Activated CD8-positive, alpha-beta memory T cell treated with anti-CD3 and anti-CD28 coated beads for 4 hours (primary cell): ENCODE measurements around the gene ERC1.
"Not testable (repeated sequence)": the region's sequence is repeated elsewhere in the genome, so short reads cannot be mapped to it uniquely, and the experiment has no call there.

Source experiments
- DNase-seq, 2 donors: peaks; one replicate each; pipeline ENCODE4 v3.0.0-alpha.2; 2020; ENCODE audit warnings: low read depth in 2 of 2

The ERC1 gene

GRCh38 chr12:1351926-1352325 lies 360.9 kb downstream of the ERC1 start:
- no peak for DNase-seq

GRCh38 chr12:1353451-1353850 lies 362.4 kb downstream of the ERC1 start:
- DNase-seq: no peak

GRCh38 chr12:1355396-1355795 lies 364.4 kb downstream of the ERC1 start:
- no peak for DNase-seq

GRCh38 chr12:1355871-1356270 lies 364.8 kb downstream of the ERC1 start:
- DNase-seq: not testable (repeated sequence)

- no peak for DNase-seq
Measured at GRCh38 chr12:1356285-1356684, 365.3 kb downstream of the ERC1 start.

GRCh38 chr12:1357171-1357570 lies 366.1 kb downstream of the ERC1 start:
- no peak for DNase-seq

GRCh38 chr12:1357711-1358110 lies 366.7 kb downstream of the ERC1 start:
- no peak for DNase-seq

- no peak for DNase-seq
Measured at GRCh38 chr12:1360441-1361210, 369.6 kb downstream of the ERC1 start.

- no peak for DNase-seq
Measured at GRCh38 chr12:1362143-1362662, 371.2 kb downstream of the ERC1 start.

- DNase-seq: no peak
Measured at GRCh38 chr12:1365703-1366102, 374.7 kb downstream of the ERC1 start.

- no peak for DNase-seq
Measured at GRCh38 chr12:1367331-1368291, 376.6 kb downstream of the ERC1 start.

- no peak for DNase-seq
Measured at GRCh38 chr12:1369460-1369859, 378.4 kb downstream of the ERC1 start.

- DNase-seq: no peak
Measured at GRCh38 chr12:1369938-1370500, 379.0 kb downstream of the ERC1 start.

GRCh38 chr12:1373901-1374735 lies 383.1 kb downstream of the ERC1 start:
- no peak for DNase-seq

GRCh38 chr12:1375323-1375722 lies 384.3 kb downstream of the ERC1 start:
- DNase-seq: no peak

GRCh38 chr12:1377117-1377516 lies 386.1 kb downstream of the ERC1 start:
- DNase-seq: no peak

GRCh38 chr12:1377681-1378080 lies 386.7 kb downstream of the ERC1 start:
- DNase-seq: no peak

GRCh38 chr12:1380171-1380851 lies 389.3 kb downstream of the ERC1 start:
- no peak for DNase-seq

- DNase-seq: no peak
Measured at GRCh38 chr12:1382151-1382550, 391.1 kb downstream of the ERC1 start.

- DNase-seq: no peak
Measured at GRCh38 chr12:1382826-1383225, 391.8 kb downstream of the ERC1 start.

GRCh38 chr12:1383758-1384157 lies 392.7 kb downstream of the ERC1 start:
- DNase-seq: no peak
